Fibroblast of villous mesenchyme (primary cell): ENCODE data around the gene CNST. TPM values are rescaled to one million over a fixed set of nuclear protein-coding genes. Genes with fewer than 3 reads are reported as not detected.
A peak's percentile ranks its signal among the peaks of the same experiment; 100 is the strongest.

Experiments used
- DNase-seq: peaks from one replicate; pipeline ENCODE4 v3.0.0-alpha.2; 2010; ENCODE audit warnings: low read depth
- H3K4me3 ChIP-seq: 2 replicates; pipeline ENCODE4 v1.5.1; 2011; ENCODE audit warnings: low read depth, mild to moderate bottlenecking, low read length
- total RNA-seq: library from RNA; depleted of rRNA; stranded (reverse); fragments of >200 nt; gene quantifications from 2 replicates; pipeline ENCODE4 v1.2.3, GENCODE V29; 2012
- TF ChIP-seq, protein P1 (sequence below): IDR thresholded peaks from 2 replicates; pipeline ENCODE4 v1.5.1; 2012; ENCODE audit warnings: low read depth, mild to moderate bottlenecking, low read length; ENCODE audit not compliant: insufficient read depth

CNST gene, protein sequence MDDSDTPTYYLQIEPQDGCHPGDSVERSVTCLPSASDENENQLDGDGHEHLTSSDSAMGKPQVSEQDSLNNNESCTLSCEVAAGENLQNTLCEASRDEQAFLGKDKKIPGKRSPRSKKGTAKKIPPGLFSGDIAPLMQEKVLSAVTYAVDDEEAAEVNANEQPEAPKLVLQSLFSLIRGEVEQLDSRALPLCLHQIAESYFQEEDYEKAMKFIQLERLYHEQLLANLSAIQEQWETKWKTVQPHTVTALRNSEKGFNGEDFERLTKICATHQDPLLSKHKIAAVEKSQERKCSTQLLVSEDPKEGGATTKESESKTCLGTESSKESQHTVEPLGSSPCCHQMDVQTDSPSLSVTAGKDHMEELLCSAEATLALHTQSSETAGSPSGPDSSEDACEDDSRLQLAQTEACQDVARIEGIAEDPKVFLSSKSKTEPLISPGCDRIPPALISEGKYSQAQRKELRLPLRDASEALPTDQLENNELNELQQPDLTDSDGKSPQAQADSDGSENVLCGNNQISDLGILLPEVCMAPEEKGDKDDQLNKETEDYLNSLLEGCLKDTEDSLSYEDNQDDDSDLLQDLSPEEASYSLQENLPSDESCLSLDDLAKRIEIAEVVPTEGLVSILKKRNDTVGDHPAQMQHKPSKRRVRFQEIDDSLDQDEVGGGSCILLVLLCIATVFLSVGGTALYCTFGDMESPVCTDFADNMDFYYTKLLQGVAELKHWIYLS
- total RNA-seq: 27.7 and 44.0 TPM in 2 replicates

DNA sequence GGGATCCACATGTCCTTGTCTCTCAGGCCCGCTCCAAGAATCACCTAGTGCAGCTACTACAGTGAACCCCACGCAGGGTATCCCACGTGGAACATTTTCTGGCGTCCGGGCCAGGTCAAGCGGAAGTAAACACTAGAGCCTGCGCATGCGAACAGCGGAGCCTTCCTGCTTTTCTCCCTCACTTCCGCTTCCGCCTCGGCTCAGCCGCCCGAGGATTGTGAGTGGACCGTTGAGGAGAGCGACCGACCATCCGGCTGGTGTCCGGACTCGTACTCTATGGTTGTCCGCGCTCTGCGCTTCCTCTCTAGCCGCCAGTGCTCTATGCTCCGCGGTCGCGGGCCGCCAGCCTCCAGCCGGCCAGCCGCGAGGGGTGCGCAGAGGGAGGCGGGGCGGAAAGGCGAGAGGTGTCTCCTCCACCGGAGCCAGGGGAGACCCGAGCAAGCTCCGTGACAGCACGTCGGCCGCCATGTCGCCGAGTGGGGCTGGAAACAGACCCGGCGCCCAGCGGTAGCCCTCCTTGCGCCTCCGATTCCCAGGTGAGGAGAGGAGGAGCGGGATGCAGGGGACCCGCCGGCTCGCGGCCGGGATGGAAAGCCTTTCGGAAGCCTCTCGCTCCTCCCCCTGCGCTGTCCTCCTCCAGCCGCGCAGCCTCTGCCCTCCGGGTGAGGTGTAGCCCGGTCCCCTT, at the start of gene CNST, which contains the start of gene TFB2M:
Gene CNST (plus strand): TSS at position 329 of the 685 bp plus-strand sequence. CDS start 25,107 bp downstream, outside the sequence.
Gene TFB2M (minus strand): TSS at position 134 of the 685 bp plus-strand sequence. CDS start 123 bp downstream, at position 11.
- peak within 1 kb of the TSS; percentile 99 for H3K4me3 ChIP-seq
- TF ChIP-seq, protein P1, sequence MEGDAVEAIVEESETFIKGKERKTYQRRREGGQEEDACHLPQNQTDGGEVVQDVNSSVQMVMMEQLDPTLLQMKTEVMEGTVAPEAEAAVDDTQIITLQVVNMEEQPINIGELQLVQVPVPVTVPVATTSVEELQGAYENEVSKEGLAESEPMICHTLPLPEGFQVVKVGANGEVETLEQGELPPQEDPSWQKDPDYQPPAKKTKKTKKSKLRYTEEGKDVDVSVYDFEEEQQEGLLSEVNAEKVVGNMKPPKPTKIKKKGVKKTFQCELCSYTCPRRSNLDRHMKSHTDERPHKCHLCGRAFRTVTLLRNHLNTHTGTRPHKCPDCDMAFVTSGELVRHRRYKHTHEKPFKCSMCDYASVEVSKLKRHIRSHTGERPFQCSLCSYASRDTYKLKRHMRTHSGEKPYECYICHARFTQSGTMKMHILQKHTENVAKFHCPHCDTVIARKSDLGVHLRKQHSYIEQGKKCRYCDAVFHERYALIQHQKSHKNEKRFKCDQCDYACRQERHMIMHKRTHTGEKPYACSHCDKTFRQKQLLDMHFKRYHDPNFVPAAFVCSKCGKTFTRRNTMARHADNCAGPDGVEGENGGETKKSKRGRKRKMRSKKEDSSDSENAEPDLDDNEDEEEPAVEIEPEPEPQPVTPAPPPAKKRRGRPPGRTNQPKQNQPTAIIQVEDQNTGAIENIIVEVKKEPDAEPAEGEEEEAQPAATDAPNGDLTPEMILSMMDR: peak; percentile 5
- DNase-seq: peak; percentile 99

DNA sequence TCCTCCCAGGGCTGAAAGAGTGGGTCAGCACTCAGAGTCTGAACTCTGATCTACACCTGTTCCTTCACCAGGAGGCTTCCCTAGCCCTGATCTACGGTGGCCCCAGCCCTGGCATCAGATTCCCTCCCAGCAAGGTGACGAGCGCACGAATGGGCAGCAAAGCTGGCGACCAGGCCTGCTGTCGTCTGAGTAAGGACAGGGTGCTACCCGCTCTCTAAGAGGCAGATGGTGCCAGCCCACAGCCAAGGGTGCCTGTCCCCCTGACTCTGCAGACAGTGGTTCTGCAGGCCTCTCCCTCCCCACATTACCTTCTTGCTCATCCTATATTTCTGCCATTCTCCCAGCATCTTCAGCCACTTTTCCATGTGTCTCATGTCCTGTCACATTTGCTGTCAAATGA, 48.9 kb upstream of the CNST start:
- DNase-seq: no peak
- TF ChIP-seq, protein P1: no peak
- no peak overlapping the region for H3K4me3 ChIP-seq

DNA sequence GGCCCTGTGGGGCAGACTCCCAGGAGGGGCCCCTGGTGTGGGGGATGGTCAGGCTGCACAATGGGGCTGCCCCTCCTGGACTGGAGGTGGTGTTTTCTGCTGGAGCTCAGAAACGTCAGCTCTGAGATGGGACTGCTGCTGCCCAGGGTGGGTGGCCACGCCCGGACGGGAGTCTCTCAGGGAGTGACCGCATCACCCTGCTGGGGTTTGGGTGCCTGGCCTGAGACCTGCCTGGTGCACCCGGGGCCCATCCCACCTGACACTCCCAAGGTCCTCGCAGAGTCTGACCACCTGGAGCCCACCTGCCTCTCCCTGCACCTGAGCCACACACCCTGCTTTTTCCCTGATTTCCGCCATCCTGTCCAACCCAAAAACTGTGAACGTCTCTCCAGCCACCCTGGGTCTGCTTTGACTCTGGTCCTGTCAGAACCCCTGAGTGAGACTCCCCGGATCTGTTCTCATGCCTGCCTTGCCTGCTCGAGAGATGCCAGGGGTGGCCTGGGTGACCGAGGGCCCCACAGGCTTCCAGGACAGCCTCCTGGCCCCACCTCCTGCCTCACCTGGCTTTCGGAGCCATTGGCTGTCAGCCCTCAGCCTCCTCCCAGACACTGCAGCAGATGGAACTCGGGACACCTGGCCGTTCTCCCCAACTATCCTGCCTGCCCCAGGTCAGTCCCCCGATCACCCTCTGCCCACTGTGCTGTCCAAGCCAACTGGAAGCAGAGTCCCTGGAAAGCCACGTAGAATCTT, 47.6 kb upstream of the CNST start:
- TF ChIP-seq, protein P1: no peak
- DNase-seq: no peak
- no peak overlapping the region for H3K4me3 ChIP-seq

- TF ChIP-seq, protein P1: no peak
- H3K4me3 ChIP-seq: no peak overlapping the region
- DNase-seq: no peak
These were observed 46.7 kb upstream of the CNST start for GRCh38 chr1:246519514-246519913.

DNA sequence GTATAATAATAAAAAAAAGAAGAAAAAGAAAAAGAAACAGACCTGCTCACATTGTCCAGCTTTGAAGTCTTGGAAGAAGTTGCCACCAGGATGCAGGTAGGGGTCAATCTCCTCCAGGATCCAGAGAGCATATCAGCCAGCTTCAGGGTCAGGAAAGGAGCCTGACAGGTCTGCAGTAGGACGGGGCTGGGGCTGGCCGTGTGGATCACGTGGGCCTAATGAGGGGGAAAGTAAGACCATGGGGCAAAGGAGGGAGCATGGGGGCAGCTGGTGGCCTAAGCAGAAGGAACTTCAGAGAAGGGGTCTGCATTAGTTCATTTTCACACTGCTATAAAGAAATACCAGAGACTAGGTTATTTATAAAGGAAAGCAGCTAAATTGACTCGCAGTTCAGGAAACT, 39.9 kb upstream of the CNST start:
- TF ChIP-seq, protein P1: no peak
- DNase-seq: no peak
- no peak overlapping the region for H3K4me3 ChIP-seq

DNA sequence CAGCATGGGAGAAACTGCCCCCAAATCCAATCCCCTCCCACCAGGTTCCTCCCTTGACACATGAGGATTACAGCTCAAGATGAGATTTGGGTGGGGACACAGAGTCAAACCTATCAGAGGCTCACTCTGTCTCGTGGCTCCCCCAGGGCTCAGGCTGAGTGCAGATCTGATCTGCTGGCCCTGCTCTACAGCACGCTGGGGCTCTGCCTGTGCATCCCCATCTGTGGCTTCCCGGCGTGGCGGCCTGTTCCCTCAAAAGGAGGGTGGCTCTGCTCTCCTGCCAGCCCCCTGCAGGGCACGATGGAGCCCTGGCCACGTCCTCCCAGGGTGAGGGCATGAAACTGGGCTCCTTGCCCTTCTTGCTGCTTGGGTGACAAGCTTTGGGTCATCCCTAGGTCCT, 39.3 kb upstream of the CNST start:
- no peak for DNase-seq
- TF ChIP-seq, protein P1: no peak
- no peak overlapping the region for H3K4me3 ChIP-seq
